ENCODE results near the gene EPN2.

- TF ChIP-seq CTCF (conservative IDR thresholded peaks at IDR 0.05): no peak; the same call in 1 of the 2 replicates
- TF ChIP-seq EZH2 (IDR thresholded peaks at IDR 0.05; ENCODE audit: low read depth): no peak
These were observed 5.2 kb downstream of the EPN2 start for GRCh38 chr17:19242323-19242722.

Data from PC-9 (cell line).